DMS 273 (cell line): Measurements from ENCODE around the gene CARD16.

ENCODE experiments used
- DNase-seq: peaks from one replicate; lab custom pipeline; 2025; ENCODE audit not compliant: unreplicated experiment; lab: John Stamatoyannopoulos, UW

CARD16 gene

DNA sequence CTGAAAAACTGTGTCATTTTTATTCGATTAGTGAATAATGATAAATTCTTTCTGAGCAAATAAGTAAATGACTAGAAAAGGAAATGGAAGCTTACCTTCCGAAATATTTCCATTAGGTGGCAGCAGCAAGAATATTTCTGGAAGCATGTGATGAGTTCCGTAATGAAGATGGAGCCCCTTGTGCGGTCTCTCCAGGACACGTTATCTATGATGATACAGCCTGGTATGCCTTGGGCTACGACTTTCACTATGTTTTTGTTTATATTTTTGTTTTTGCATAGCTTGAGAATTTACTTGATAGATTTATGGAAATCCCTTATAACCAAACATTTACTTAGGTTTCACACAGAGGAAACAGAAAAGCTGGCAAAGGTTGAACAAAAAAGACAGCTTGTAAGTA is 47.8 kb downstream of the CARD16 start:
- DNase-seq = no peak

DNA sequence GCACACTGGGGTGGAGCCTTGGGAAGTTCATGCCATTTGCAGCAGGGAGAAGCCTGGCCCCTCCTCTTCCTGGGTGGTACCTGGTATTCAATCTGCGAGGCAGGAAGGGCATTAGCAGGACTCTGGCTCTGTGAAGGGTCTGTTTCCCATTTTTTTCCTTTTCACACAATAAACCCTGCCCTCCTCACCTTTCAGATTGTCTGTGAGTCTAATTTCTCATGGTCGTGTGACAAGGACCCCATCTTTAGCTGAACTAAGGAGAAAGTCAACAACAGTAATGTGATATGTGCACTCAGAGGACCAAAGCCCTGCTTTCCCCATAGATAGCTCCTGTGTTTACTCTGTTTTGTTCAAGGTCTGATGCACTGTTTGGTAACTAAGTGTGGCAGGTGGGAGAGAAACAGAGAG is 50.1 kb downstream of the CARD16 start:
- DNase-seq = no peak

DNA sequence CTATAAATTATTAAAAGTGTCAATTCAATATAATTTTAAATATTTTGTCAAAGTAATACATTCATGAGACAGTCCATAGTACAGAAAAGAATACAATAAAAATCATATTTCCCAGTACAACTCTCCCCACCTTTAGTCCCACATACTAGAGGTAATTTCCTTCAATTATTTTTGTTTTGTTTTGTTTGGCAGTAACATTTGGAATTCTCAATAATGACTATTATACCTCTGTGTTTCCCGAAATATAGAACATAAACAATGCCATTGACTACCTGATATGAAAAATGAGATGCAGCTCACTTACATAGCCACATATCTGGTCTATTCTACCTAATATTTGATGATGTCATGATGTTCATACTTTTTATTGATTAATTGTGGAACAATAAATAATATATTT is 52.4 kb downstream of the CARD16 start:
- no peak for DNase-seq

DNA sequence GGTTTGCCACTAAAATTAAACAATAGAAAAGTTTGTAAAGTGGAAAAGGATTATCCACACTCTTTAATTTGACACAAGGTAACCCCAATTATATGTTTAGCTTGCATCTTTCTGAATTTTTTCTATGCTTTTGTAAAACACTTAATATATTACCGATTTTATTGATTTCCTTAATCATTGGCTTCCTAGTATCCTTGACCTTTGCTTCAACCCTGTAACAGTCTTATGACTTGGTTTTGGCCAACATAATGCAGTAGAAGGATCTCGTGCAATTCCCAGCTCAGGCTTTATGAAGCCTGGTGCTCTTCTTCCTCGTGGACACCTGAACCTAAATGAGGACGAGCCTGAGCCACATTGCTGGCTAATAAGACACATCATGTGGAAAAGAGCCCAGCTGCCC is 53.1 kb downstream of the CARD16 start:
- no peak for DNase-seq
